Activated gamma-delta T cell treated with Interleukin-2 at 50 U/mL for 16 hours (primary cell): ENCODE data around the gene ALG12.

Experiments used
- DNase-seq: peaks from one replicate; pipeline ENCODE4 v3.0.0-alpha.2; 2020

Gene ALG12

DNA sequence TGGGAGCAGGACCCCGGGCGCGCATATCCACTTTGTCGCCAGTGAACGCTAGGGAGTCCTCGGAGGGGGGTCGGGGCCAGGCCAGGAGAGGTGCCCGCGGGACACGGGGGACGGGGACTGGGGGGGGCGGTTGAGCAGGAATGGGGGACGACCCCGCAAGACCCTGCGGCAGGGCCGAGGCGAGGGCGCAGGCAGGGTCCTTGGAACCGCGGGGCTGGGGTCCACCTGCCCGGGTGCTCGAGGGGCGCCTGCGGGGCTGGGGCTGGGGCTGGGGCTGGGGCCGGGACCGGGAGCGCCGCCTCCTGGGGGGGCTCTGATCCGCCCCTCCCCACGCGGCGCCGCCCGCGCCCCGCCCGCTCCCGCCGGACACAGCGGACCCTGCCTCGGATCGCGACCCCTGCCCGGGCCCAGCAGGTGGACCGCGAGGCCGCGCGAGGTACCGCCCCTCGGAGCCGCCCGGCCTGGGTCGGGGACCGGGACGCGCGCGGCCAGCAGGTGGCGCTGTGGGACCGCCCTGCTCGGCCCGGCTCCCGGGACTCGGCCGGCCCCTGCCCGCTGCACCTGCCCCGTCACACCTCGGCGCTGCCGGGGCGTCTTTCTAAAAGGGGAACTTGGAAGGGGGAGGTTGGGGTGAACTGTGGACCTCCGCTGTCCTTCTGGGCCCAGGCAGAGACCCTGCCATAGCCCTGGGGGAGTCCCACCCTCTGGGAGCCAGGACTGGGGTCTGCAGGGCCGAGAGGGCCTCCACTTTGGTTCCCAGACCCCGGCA lies 11.2 kb upstream of the ALG12 start:
- peak; percentile 75 for DNase-seq

DNA sequence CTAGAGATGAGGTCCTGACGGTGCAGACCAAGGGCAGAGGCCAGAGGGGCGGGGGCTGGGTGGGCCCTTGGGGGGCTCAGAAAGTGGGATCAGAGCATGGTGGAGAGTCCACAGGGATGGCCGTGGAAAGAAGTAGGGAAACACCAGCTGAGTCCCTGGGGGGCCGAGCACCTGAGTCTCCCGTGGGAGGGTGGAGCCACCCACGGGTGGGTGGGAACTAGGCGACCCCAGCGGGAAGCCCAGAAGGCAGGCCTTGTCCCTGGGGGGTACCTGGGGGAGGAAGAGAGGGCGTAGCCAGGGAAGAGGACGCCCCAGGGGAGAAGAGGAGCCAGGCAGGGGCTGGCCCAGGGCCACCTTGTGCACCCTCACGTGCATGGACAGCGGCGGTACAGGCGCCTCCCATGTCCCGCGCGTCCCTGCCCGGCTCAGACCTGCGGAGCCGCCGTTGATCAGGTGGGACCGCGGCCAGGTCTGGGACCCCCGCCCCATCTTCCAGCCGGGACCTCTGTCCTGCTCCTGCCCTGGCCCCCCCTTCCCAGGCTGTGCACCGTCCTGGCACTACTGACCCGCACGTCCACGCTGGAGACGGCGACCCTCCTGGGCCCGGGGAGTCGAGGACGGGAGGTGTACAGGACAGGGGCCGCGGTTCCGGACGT lies 10.4 kb upstream of the ALG12 start:
- no peak for DNase-seq

DNA sequence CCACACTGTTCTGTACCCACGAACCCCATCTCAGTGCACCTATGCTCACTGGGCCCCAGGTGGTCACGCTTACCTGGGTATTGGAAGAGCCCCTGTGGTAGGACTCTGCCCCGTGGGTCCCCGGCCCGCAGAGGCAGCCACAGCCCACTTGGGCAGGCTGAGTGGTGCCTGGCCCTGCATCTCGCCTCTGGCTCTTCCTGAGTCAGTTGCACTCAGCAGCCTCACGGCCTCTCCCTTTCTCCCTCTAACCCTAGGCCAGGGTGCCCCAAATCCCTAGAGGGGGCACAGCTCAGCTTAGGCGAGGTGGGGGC lies 9.9 kb upstream of the ALG12 start:
- no peak for DNase-seq

DNA sequence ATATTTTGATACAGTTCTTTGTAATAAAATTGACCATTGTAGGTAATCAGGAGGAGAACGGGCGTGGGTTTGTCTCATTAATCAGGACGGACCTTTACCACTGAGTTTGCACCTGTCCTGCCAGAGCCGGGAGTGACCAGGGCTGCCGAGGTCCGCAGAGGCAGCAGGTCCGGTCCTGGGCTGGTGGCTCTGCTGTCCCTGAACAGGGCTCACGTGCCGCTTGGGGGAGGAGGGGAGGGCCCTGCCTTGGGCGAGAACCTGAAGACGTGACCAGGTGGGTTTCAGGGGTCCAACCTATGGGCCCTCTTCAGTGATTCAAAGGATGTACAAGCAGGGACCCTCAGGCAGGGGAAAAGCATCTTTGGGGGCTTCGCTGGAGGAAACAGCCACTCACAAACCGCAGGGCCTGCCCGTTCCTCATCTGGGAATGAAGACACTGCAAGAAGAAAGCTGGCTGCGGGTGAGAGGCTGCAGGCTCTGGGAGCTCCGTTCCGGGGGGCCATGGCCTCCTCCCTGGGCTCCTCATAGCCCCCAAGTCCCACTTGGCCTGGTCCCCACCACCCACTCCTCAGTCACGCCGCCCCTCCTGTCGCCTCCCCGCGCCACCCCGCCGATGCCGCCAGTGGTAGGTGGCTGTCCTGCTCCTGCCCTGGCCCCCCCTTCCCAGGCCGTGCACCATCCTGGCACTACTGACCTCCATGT lies 9.4 kb upstream of the ALG12 start:
- DNase-seq: no peak

DNA sequence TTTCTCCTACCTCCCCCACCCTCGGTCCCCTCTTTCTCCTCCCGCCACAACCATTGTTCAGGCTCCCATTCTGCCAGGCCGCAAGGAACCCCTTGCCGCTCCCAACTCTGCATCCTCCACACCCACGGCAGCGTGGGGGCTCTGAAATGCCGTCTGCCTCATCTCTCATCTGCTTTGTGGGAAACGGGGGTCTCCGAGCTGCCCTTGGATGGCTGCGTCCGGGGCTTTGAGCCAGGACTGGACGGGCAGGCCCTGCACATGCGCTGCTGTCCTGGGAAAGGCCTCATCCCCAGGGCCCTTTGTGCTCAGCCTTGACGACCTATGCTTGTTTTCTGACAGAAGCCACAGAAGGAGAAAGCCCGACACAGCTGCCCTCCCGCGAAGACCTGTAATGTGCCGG lies 8.7 kb upstream of the ALG12 start:
- no peak for DNase-seq

DNA sequence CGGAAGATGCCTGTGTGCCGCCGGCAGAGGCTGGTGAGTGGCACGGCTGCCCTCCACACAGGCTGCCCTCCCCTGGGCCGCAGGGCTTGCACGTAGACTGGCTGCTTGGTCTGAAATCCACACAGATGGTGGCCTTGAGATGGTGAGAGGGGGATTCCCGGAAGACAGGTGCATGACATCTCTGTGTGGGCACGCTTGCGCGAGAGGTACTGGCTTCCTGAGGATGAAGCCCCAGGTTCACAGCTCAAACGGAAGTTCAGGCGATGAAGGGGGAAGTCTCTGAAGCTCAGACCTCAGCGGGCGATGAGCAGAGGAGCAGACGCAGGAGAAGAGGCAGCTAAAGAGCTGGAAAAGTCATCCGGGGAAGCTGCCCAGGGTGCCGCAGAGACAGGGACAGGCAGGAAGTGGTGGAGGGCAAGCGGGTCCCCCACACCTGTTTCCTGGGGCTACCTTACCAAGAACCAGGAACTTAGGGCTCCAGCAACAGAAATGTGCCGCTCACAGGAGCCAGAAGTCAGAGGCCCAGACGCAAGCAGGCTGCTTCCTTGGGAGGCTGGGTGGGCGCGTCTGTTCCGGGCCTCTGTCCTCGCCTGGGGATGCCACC lies 7.4 kb upstream of the ALG12 start:
- DNase-seq: peak; percentile 73

DNA sequence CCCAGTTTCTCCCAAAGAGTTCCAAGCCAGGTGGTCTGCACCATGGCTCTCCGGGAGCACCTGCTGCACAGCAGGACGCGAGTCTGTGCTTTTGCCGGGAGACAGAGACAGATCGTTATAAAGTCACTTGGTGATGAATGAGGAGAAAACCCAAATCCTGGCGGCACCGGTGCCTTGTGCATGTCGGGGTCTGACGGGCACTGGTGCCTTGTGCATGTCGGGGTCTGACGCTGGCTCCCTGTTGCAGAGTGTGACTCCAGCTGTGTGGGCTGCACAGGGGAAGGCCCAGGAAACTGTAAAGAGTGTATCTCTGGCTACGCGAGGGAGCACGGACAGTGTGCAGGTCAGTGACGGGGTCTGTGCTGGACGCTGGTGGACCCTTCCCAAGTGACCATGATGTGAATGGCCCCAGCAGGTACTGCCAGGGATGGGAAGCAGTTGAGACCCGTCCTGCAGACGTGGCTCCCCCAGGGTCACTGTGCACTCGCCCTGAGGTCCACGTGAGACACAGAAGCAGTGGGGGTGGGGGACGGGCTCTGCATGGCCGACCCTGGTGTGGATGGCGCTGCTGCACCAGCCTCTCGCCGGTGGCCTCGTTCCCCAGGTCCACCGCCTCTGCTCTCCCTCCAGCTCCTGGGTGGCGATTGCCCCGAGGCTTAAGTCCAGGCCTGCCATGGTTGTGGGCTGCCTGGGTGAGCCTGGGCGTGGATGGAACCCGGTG lies 6.0 kb upstream of the ALG12 start:
- no peak for DNase-seq

DNA sequence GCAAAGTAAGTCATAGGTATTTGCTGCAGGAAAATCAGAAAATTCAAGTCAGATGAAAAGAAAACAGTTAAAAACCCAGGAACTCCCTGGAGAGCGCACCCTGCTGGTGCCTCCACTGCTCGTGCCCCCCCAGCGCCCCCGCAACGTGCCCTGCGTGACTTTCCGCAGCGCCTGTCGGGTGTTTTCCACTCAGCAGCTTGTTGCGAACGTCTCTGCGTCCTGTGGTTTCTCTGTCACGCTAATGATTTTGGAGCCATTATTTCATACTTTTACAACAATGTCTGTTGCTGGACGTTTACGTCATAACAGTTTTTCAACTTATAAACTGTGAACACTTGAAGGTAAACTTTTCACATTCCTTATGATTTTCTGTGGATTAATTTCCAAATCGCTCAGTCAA lies 5.2 kb upstream of the ALG12 start:
- DNase-seq: no peak

DNA sequence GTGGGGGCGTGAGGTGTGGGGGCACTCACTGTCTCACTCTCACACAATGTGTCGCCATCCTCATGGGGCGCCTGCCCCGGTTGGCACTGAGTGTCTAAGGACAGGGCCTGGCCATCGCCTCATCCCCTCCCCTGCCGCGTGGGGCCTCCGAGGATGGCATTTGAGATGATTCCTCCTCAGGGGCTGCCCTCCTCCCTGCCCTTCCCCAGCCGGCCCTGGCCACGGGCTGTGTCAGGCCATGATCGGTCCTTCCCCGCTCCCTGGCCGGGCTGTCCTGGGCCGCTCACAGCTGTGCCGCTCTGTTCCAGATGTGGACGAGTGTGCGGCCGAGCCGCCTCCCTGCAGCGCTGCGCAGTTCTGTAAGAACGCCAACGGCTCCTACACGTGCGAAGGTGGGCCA lies 4.7 kb upstream of the ALG12 start:
- no peak for DNase-seq

DNA sequence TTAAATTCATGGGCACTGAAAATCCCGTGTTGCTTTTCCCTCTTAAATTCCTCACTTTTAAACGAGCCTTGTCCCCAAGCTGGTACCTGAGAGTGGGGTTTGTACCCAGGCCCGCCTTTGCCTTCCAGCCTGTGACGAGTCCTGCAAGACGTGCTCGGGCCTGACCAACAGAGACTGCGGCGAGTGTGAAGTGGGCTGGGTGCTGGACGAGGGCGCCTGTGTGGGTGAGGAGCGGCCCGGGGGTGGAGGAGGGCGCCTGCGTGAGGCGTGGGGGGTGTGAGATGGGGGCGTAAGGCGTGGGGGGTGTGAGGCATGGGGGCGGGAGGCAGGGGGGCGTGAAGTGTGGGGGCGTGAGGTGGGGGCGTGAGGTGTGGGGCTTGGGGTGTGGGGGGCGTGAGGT lies 4.2 kb upstream of the ALG12 start:
- no peak for DNase-seq

DNA sequence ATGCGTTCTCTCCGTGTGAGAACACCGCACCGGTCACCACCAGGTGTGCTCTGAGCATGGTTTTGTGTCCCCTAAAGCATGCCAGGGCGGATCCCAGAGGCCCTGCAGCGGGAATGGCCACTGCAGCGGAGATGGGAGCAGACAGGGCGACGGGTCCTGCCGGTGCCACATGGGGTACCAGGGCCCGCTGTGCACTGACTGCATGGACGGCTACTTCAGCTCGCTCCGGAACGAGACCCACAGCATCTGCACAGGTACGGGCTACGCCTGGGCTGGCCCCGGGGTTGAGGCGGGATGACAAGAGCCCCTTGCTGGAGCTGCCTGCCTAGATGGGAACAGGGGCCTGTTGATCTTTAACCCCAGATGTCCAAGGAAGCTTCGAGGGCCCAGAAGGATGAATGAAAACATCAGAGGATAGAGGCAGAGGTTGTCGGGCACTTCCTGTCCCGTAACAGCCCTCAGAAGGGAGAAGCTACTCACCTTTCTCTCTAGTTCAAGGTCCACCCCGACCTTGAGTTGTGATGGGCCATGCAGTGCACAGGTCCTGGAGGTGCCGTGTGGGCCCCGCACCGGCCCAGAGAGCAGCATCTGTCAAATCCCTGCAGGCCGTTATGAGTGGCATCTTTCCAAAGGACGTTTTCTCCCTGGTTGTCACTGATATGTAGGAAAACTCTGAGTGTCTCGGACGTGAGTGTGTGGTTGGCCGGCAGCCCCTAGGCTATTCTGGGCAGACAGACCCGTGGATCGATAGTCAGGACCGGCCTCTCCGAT lies 3.5 kb upstream of the ALG12 start:
- DNase-seq: no peak

DNA sequence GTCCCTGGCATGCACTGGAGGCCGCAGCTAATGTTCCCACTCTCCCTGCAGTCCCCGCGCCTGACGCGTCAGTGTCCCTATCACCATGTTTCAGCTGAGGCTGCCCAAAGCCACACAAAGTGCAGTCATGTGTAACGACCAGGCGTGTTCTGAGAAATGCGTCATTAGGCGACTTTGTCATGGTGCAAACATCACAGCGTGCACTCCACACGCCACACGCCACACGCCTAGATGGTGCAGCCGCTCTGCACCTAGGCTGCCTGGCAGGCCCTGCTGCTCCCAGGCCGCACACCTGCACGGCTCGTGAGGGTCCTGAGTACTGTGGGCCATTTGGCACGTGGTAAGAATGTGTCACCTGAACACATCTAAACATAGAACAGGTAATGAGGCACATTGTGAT lies 2.6 kb upstream of the ALG12 start:
- no peak for DNase-seq

DNA sequence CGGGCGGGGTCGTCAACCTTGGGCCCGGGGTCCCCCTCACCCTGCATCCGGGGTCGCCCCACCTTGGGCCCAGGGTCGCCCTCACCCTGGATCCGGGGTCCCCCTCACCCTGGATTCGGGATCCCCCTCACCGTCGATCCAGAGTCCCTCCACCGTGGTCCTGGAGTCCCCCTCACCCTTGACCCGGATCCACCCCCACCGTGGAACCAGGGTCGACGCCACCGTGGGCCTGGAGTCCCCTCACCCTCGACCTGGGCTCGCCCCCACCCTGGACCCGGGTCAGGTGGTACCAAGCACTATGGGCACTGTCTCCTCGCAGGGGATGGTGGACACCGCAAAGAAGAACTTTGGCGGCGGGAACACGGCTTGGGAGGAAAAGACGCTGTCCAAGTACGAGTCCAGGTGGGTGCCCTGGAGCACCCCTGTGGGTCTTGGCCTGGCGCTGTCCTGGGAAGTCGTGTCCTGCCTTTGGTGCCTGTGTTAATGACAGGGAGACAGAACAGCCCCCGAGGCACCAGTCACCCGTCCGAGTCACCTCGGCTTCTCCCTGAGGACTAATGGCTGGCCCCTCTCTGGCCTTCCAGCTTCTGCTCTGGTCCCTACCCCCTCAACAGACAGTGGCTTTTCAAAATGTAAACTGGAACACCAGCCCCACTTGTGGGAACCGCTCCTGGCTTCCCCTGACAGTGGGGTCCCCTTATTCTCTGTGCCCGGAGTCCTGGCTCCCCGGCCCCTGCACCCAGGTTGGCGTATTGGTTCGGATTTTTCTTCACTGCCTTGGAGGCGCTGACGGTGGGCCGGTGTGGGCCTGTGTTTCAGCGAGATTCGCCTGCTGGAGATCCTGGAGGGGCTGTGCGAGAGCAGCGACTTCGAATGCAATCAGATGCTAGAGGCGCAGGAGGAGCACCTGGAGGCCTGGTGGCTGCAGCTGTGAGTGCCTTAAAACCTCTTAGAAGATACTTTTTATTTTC lies 958 bp upstream of the ALG12 start:
- DNase-seq: no peak

DNA sequence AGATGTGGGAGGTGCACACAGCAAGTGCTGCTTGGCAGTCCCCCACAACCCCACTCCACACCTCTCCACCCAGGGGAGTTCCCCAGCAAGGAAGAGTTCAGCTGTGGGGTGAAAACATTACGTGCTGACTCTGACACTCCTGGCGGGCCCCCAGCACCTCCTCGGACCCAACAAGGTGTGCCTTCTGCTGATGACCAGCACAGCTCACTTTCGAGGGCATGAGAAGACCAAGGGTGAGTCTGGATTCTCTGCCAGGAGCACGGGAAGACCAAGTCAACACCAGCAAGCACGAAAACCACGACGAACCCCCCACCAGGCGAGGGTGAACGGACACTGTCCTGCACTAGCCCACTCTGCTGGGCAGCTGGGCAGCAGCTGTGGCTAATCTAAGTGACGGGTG lies 1.4 kb downstream of the ALG12 start:
- DNase-seq: no peak

DNA sequence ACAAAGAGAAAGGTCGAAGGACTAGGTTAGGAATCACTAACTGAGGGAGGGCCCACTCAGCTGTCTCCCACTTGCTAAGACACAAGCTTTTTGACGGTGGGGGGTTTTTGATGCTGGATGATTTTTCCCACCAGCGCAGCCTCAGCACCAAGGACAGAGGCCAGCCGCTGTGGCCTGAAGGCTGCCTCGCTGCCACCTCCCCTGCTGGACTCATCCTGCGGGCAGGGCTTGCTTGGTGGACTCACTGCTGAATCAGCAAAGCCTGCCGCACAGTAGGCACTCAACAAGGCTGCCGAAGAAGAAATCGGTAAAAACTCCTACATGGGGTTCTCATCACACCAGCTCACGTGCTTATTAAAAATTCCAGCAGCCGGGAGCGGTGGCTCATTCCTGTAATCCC lies 2.6 kb downstream of the ALG12 start:
- no peak for DNase-seq

DNA sequence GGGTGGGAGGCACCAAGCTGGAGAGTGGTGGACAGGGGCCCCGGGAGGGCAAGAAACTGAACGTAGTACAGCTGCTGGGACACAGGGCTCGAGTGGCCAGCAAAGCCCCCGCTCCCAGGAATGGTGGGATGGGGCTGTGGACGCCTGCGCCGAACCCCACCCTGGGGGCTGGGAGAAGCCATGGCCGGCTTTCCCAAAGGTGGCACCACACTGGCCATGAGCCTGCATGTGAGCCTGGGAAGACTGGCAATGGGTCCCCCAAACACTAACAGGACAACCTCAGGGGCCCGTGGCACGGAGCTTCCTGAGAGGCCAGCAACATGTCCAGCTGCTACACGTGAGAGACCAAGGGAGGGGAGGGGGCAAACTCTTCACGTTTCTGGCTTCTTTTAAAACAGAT lies 4.0 kb downstream of the ALG12 start:
- DNase-seq: no peak

DNA sequence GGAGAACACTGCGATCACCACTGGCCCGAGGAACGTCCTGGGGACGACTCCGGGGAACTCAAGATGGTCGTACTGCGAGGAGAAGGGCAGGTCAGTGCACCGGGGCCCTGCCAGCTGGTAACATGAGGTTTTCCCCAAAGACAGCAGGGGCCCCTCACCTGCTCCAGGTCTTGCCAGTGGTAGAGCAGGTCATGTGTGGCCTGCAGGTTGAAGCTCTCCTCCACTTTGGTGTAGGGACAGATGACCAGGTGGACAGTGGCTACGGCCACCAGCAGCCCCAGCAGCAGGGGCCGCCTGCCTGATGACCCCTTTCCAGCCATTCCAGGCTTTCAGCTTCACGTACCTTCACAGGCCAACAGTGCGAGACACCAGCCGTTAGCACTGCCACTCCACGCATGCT lies 4.8 kb downstream of the ALG12 start:
- no peak for DNase-seq

DNA sequence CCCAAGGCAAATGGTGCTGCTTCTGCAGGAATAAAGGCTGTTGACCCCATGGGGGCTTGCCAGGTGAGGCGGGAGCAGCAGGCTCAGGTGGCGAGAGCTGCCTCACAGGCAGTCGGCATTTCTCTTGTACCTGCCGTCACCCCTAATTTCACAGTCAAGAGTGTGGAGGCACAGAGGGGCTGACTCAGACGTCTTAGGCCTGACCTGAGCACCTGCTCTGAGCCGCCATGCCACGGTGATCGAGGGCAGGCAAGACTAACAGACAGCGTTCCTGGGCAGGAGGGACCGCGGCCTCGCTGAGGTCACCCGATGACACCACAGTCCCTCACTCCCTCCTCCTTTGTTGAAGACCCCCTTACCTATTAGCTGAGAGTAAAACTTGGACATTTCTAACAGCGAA lies 5.2 kb downstream of the ALG12 start:
- DNase-seq: no peak

DNA sequence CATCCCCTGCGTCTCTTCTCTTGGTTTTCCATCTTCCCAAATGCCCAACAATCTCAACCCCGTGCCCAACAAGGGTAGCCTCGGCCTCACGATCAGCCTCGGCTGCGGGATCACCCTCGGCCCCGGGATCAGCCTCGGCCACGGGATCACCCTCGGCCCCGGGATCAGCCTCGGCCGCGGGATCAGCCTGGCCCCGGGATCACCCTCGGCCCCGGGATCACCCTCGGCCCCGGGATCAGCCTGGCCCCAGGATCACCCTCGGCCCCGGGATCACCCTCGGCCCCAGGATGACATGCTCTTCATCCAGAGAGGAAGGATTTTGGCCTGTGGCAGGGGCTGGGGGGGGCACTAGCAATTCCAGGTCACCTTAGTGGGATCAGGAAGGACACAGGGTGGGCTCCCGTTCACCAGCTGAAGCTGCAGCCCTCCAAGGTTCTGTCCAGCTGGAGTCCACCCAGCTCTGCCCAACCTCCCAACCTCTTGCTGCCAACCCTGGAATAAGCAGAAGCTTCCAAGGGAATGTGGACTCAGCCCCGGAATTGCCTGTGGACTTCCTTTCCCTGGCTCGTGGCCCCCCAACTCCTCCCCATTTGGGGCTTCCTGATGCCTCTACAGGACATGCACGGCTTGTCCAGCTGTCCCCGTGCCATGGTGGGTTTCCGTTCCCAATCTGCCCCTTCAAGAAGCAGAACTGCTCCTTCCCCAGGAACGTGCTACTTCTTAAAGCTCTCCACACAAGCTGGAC lies 6.2 kb downstream of the ALG12 start:
- no peak for DNase-seq
